ENCODE results near the gene DDX20.

GRCh38 chr1:111751906-111752575, 3.7 kb upstream of the DDX20 start:
- TF ChIP-seq POLR2A (IDR thresholded peaks at IDR 0.05; ENCODE audit: low read length), result no peak
- no peak for TF ChIP-seq GATA1 (IDR thresholded peaks at IDR 0.05; ENCODE audit: low read depth, low read length)

All from erythroblast (primary cell).